HEK293 (cell line): ENCODE measurements around the gene OR10H5.

Experiments
- ZFP37 ChIP-seq: fragments of 450-650 bp; formaldehyde crosslinking; IDR thresholded peaks from 2 replicates; pipeline ENCODE4 v1.5.1; 2016; ENCODE audit warnings: missing biosample characterization, missing genetic modification characterization
- ZNF138 ChIP-seq: fragments of 450-650 bp; formaldehyde crosslinking; IDR thresholded peaks from 2 replicates; pipeline ENCODE4 v1.5.1; 2016; ENCODE audit warnings: missing biosample characterization, missing genetic modification characterization, borderline replicate concordance
- ZNF292 ChIP-seq: fragments of 450-650 bp; formaldehyde crosslinking; IDR thresholded peaks from 2 replicates; pipeline ENCODE4 v1.5.1; 2016; ENCODE audit warnings: low read depth, missing biosample characterization, missing genetic modification characterization, borderline replicate concordance
- ZNF544 ChIP-seq: fragments of 450-650 bp; formaldehyde crosslinking; IDR thresholded peaks from 2 replicates; pipeline ENCODE4 v1.5.0; 2017; ENCODE audit warnings: missing biosample characterization, missing genetic modification characterization
- ZNF610 ChIP-seq: fragments of 450-650 bp; formaldehyde crosslinking; IDR thresholded peaks from 2 replicates; pipeline ENCODE4 v1.5.1; 2016; ENCODE audit warnings: missing biosample characterization, missing genetic modification characterization, borderline replicate concordance
- ZNF747 ChIP-seq: fragments of 450-650 bp; formaldehyde crosslinking; IDR thresholded peaks from 2 replicates; pipeline ENCODE4 v1.5.1; 2016; ENCODE audit warnings: missing biosample characterization, missing genetic modification characterization
- TF ChIP-seq, protein P1 (sequence below): fragments of 450-650 bp; formaldehyde crosslinking; IDR thresholded peaks from 2 replicates; pipeline ENCODE4 v1.5.1; 2016; ENCODE audit warnings: missing biosample characterization, missing genetic modification characterization
- TF ChIP-seq, protein P2 (sequence below): fragments of 450-650 bp; formaldehyde crosslinking; IDR thresholded peaks from 2 replicates; pipeline ENCODE4 v1.5.1; 2016; ENCODE audit warnings: missing biosample characterization, missing genetic modification characterization
- TF ChIP-seq, protein P3 (sequence below): fragments of 450-650 bp; IDR thresholded peaks from 2 replicates; pipeline ENCODE4 v1.5.1; 2018; ENCODE audit warnings: missing biosample characterization, missing genetic modification characterization
- TF ChIP-seq, protein P4 (sequence below): fragments of 450-650 bp; formaldehyde crosslinking; IDR thresholded peaks from 2 replicates; pipeline ENCODE4 v1.5.1; 2017; ENCODE audit warnings: missing biosample characterization, missing genetic modification characterization
- TF ChIP-seq, protein P5 (sequence below): fragments of 450-650 bp; formaldehyde crosslinking; IDR thresholded peaks from 2 replicates; pipeline ENCODE4 v1.5.1; 2016; ENCODE audit warnings: missing biosample characterization, missing genetic modification characterization, borderline replicate concordance
- TF ChIP-seq, protein P6 (sequence below): fragments of 450-650 bp; formaldehyde crosslinking; IDR thresholded peaks from 2 replicates; pipeline ENCODE4 v1.5.1; 2016; ENCODE audit warnings: missing biosample characterization, missing genetic modification characterization
- TF ChIP-seq, protein P7 (sequence below): fragments of 450-650 bp; formaldehyde crosslinking; IDR thresholded peaks from 2 replicates; pipeline ENCODE4 v1.5.1; 2017; ENCODE audit warnings: missing biosample characterization, missing genetic modification characterization
- TF ChIP-seq, protein P8 (sequence below): fragments of 450-650 bp; formaldehyde crosslinking; IDR thresholded peaks from 2 replicates; pipeline ENCODE4 v1.5.1; 2016; ENCODE audit warnings: missing biosample characterization, missing genetic modification characterization, low read depth

DNA sequence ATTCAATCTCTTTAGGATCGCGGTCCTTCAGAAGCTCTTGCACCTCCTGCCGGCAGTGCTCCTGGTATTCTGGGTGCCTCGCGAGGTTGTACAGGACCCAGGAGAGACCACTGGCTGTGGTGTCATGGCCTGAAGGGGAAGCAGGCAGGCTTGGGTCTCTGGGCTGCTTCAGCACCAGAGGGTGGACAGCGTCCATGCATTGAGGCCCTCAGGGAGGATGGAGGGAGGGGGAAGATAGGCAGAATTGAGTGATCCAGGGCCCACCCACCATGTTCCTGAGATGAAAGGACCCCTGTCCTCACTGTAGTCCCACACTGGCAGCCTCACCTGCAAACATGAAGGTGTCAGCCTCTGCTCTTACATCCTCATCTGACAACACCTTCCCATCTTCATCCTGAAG lies 17.9 kb upstream of the OR10H5 start:
- TF ChIP-seq, protein P1, sequence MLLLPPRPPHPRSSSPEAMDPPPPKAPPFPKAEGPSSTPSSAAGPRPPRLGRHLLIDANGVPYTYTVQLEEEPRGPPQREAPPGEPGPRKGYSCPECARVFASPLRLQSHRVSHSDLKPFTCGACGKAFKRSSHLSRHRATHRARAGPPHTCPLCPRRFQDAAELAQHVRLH (tag by site-specific recombination) = no peak
- TF ChIP-seq ZNF292 (tag by site-specific recombination) (no peak), ZNF610 (no peak), ZNF138 (tag by site-specific recombination) (no peak), ZNF544 (tag by site-specific recombination) (no peak), ZFP37 (tag by site-specific recombination) (no peak), ZNF747 (tag by site-specific recombination) (no peak)
- TF ChIP-seq, protein P2, sequence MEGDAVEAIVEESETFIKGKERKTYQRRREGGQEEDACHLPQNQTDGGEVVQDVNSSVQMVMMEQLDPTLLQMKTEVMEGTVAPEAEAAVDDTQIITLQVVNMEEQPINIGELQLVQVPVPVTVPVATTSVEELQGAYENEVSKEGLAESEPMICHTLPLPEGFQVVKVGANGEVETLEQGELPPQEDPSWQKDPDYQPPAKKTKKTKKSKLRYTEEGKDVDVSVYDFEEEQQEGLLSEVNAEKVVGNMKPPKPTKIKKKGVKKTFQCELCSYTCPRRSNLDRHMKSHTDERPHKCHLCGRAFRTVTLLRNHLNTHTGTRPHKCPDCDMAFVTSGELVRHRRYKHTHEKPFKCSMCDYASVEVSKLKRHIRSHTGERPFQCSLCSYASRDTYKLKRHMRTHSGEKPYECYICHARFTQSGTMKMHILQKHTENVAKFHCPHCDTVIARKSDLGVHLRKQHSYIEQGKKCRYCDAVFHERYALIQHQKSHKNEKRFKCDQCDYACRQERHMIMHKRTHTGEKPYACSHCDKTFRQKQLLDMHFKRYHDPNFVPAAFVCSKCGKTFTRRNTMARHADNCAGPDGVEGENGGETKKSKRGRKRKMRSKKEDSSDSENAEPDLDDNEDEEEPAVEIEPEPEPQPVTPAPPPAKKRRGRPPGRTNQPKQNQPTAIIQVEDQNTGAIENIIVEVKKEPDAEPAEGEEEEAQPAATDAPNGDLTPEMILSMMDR (tag by site-specific recombination) = no peak
- TF ChIP-seq, protein P3, sequence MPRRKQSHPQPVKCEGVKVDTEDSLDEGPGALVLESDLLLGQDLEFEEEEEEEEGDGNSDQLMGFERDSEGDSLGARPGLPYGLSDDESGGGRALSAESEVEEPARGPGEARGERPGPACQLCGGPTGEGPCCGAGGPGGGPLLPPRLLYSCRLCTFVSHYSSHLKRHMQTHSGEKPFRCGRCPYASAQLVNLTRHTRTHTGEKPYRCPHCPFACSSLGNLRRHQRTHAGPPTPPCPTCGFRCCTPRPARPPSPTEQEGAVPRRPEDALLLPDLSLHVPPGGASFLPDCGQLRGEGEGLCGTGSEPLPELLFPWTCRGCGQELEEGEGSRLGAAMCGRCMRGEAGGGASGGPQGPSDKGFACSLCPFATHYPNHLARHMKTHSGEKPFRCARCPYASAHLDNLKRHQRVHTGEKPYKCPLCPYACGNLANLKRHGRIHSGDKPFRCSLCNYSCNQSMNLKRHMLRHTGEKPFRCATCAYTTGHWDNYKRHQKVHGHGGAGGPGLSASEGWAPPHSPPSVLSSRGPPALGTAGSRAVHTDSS (tag by site-specific recombination) = no peak
- TF ChIP-seq, protein P4, sequence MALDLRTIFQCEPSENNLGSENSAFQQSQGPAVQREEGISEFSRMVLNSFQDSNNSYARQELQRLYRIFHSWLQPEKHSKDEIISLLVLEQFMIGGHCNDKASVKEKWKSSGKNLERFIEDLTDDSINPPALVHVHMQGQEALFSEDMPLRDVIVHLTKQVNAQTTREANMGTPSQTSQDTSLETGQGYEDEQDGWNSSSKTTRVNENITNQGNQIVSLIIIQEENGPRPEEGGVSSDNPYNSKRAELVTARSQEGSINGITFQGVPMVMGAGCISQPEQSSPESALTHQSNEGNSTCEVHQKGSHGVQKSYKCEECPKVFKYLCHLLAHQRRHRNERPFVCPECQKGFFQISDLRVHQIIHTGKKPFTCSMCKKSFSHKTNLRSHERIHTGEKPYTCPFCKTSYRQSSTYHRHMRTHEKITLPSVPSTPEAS (tag by site-specific recombination) = no peak
- TF ChIP-seq, protein P5, sequence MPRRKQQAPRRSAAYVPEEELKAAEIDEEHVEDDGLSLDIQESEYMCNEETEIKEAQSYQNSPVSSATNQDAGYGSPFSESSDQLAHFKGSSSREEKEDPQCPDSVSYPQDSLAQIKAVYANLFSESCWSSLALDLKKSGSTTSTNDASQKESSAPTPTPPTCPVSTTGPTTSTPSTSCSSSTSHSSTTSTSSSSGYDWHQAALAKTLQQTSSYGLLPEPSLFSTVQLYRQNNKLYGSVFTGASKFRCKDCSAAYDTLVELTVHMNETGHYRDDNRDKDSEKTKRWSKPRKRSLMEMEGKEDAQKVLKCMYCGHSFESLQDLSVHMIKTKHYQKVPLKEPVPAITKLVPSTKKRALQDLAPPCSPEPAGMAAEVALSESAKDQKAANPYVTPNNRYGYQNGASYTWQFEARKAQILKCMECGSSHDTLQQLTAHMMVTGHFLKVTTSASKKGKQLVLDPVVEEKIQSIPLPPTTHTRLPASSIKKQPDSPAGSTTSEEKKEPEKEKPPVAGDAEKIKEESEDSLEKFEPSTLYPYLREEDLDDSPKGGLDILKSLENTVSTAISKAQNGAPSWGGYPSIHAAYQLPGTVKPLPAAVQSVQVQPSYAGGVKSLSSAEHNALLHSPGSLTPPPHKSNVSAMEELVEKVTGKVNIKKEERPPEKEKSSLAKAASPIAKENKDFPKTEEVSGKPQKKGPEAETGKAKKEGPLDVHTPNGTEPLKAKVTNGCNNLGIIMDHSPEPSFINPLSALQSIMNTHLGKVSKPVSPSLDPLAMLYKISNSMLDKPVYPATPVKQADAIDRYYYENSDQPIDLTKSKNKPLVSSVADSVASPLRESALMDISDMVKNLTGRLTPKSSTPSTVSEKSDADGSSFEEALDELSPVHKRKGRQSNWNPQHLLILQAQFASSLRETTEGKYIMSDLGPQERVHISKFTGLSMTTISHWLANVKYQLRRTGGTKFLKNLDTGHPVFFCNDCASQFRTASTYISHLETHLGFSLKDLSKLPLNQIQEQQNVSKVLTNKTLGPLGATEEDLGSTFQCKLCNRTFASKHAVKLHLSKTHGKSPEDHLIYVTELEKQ = no peak
- TF ChIP-seq, protein P6, sequence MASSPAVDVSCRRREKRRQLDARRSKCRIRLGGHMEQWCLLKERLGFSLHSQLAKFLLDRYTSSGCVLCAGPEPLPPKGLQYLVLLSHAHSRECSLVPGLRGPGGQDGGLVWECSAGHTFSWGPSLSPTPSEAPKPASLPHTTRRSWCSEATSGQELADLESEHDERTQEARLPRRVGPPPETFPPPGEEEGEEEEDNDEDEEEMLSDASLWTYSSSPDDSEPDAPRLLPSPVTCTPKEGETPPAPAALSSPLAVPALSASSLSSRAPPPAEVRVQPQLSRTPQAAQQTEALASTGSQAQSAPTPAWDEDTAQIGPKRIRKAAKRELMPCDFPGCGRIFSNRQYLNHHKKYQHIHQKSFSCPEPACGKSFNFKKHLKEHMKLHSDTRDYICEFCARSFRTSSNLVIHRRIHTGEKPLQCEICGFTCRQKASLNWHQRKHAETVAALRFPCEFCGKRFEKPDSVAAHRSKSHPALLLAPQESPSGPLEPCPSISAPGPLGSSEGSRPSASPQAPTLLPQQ (tag by site-specific recombination) = no peak
- TF ChIP-seq, protein P7, sequence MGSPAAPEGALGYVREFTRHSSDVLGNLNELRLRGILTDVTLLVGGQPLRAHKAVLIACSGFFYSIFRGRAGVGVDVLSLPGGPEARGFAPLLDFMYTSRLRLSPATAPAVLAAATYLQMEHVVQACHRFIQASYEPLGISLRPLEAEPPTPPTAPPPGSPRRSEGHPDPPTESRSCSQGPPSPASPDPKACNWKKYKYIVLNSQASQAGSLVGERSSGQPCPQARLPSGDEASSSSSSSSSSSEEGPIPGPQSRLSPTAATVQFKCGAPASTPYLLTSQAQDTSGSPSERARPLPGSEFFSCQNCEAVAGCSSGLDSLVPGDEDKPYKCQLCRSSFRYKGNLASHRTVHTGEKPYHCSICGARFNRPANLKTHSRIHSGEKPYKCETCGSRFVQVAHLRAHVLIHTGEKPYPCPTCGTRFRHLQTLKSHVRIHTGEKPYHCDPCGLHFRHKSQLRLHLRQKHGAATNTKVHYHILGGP = no peak
- TF ChIP-seq, protein P8, sequence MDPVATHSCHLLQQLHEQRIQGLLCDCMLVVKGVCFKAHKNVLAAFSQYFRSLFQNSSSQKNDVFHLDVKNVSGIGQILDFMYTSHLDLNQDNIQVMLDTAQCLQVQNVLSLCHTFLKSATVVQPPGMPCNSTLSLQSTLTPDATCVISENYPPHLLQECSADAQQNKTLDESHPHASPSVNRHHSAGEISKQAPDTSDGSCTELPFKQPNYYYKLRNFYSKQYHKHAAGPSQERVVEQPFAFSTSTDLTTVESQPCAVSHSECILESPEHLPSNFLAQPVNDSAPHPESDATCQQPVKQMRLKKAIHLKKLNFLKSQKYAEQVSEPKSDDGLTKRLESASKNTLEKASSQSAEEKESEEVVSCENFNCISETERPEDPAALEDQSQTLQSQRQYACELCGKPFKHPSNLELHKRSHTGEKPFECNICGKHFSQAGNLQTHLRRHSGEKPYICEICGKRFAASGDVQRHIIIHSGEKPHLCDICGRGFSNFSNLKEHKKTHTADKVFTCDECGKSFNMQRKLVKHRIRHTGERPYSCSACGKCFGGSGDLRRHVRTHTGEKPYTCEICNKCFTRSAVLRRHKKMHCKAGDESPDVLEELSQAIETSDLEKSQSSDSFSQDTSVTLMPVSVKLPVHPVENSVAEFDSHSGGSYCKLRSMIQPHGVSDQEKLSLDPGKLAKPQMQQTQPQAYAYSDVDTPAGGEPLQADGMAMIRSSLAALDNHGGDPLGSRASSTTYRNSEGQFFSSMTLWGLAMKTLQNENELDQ (tag by site-specific recombination) = no peak
